Stomach (tissue), 9 donors: ENCODE results near the gene SNX32. TPM values are rescaled to one million over a fixed set of nuclear protein-coding genes. Genes with fewer than 3 reads are reported as not detected.

Experiments
- DNase-seq, 2 donors: peaks; one replicate each; pipeline versions ENCODE4 v3.0.0 to v3.0.0-alpha.2; 2013 to 2019
- H3K27ac ChIP-seq, 5 donors: fragments of 200-600 bp in 4 of 5; sonication (generic) in 4 of 5; one replicate each; pipeline ENCODE4 v1.5.1; 2013 to 2019; ENCODE audit warnings: mild to moderate bottlenecking in 1 of 5, moderate library complexity in 1 of 5
- H3K27me3 ChIP-seq, 3 donors: fragments of 200-600 bp; sonication (generic); one replicate each; pipeline ENCODE4 v1.5.1; 2017 to 2019; ENCODE audit warnings: mixed run types in 1 of 3
- H3K36me3 ChIP-seq, 4 donors: fragments of 200-600 bp; sonication (generic); 1 replicate in 3 of 4; 2 replicates in 1 of 4; pipeline ENCODE4 v1.5.1; 2016 to 2019
- H3K4me1 ChIP-seq, 4 donors: fragments of 200-600 bp; sonication (generic); one replicate each; pipeline ENCODE4 v1.5.1; 2016 to 2019
- H3K4me3 ChIP-seq, 4 donors: fragments of 200-600 bp; sonication (generic) in 3 of 4; one replicate each; pipeline ENCODE4 v1.5.1; 2016 to 2019; ENCODE audit warnings: mild to moderate bottlenecking in 1 of 4
- H3K9me3 ChIP-seq, 4 donors: fragments of 200-600 bp; sonication (generic); one replicate each; pipeline ENCODE4 v1.5.1; 2016 to 2019
- CTCF ChIP-seq, 7 experiments: fragments of 450-650 bp in 4 of 7; fragments of 200-600 bp in 3 of 7; sonication (generic) in 3 of 7; IDR thresholded peaks; one replicate each; pipeline ENCODE4 v1.5.1; 2016 to 2019; ENCODE audit warnings: antibody characterized with exemption in 7 of 7, control low read depth in 2 of 7, mild to moderate bottlenecking in 1 of 7
- EP300 ChIP-seq: sonication (generic); formaldehyde crosslinking; IDR thresholded peaks from one replicate; pipeline ENCODE4 v1.6.1; 2017; ENCODE audit warnings: antibody characterized with exemption
- POLR2A ChIP-seq, 4 donors: fragments of 450-650 bp; IDR thresholded peaks; one replicate each; pipeline ENCODE4 v1.6.1; 2016; ENCODE audit warnings: antibody characterized with exemption in 4 of 4, control low read depth in 2 of 4, mild to moderate bottlenecking in 1 of 4, moderate library complexity in 1 of 4
- POLR2AphosphoS5 ChIP-seq, 3 donors: sonication (generic); formaldehyde crosslinking; IDR thresholded peaks; one replicate each; pipeline ENCODE4 v1.6.1; 2016; ENCODE audit warnings: antibody characterized with exemption in 3 of 3
- WGBS, 5 donors: extraction: QIAGEN DNeasy Blood & Tissue Kit in 3 of 5; methylation state at CpG; one replicate each; pipeline versions ENCODE4 v1.1.5 to v1.1.7; 2013 to 2018; 5-methylcytosine and 5-hydroxymethylcytosine counted together
- intact Hi-C: fragments of 100-400 bp; cut with DNase I; formaldehyde crosslinking; loops from one replicate; pipeline ENCODE4 v1.15.1; 2023; ENCODE audit warnings: low total_unique reads
- polyA plus RNA-seq, 3 donors: library from polyadenylated mRNA; stranded (reverse); fragments of 200-250 nt; gene quantifications; one replicate each; pipeline ENCODE4 v1.2.3, GENCODE V29; 2013
- total RNA-seq, 5 donors: library from RNA; depleted of rRNA; stranded (reverse); fragments of >200 nt; gene quantifications; one replicate each; pipeline versions ENCODE4 v1.1.0 to v1.2.3, GENCODE V29; 2014 to 2016
- donor health status: healthy with polysubstance abuse.
- donor health status: Bipolar disorder and iron deficiency.
- donor health status: healthy.

The SNX32 gene
- total and polyA plus RNA-seq, 8 donors, result 0.25 to 1.4 (median 0.76) TPM; not detected in 2

GRCh38 chr11:65884716-65885092 lies 50.9 kb downstream of the SNX32 start:
- Histone ChIP-seq H3K4me1 (peaks cover 32 to 52% (median 47%) of the 10 kb centered on the region in 4 donors), H3K27me3 (no peaks in the 10 kb centered on the region), H3K36me3 (peaks cover 20 to 54% (median 45%) of the 10 kb centered on the region in 4 donors), H3K4me3 (no peak overlapping the region), H3K9me3 (no peaks in the 10 kb centered on the region), H3K27ac (peak overlapping the region in 4 of 5 donors; percentile 10 to 51 (median 26))
- WGBS, 5 donors, result 18 to 21% (median 19%) methylated on average over 8 to 9 of the region's 9 CpGs; no CpG with 5 or more reads in 1 of the 5 donors
- TF ChIP-seq CTCF (IDR thresholded peaks at IDR 0.05), result peak in 5 of 7 experiments; percentile 96 to 99 (median 97)
- no peak for TF ChIP-seq POLR2A (IDR thresholded peaks at IDR 0.05)
- TF ChIP-seq POLR2AphosphoS5 (IDR thresholded peaks at IDR 0.05), result peak; percentile 28 to 87 (median 44)
- intact Hi-C loops, result loop anchor here (5.0 kb wide), 1 partner anchor 78 kb away; the partner anchor contains the start of gene SART1
- peak; percentile 83 to 91 for DNase-seq

- intact Hi-C loops, result no loop called here
- 89 to 95% (median 93%) methylated on average over 7 of the region's 7 CpGs for WGBS, 5 donors
- Histone ChIP-seq H3K36me3 (peaks cover 20 to 54% (median 45%) of the 10 kb centered on the region in 4 donors), H3K27ac (peak overlapping the region in 2 of 5 donors; percentile 10 to 17), H3K9me3 (no peaks in the 10 kb centered on the region), H3K27me3 (no peaks in the 10 kb centered on the region), H3K4me3 (no peak overlapping the region), H3K4me1 (peaks cover 37 to 58% (median 52%) of the 10 kb centered on the region in 4 donors)
- no peak for TF ChIP-seq POLR2AphosphoS5 (IDR thresholded peaks at IDR 0.05)
- TF ChIP-seq CTCF (IDR thresholded peaks at IDR 0.05), result no peak
- TF ChIP-seq EP300, result no peak
- TF ChIP-seq POLR2A (IDR thresholded peaks at IDR 0.05), result no peak
- no peak for DNase-seq
Observed at GRCh38 chr11:65885231-65885630, 51.5 kb downstream of the SNX32 start.

GRCh38 chr11:65885808-65886536 lies 52.2 kb downstream of the SNX32 start:
- H3K27ac ChIP-seq, result peak overlapping the region in 3 of 5 donors; percentile 27 to 98 (median 94)
- intact Hi-C loops, result no loop called here
- no peak for DNase-seq
- H3K4me3 ChIP-seq, result no peak overlapping the region
- no peaks in the 10 kb centered on the region for H3K27me3 ChIP-seq
- peaks cover 41 to 61% (median 56%) of the 10 kb centered on the region in 4 donors for H3K4me1 ChIP-seq
- 79 to 90% (median 87%) methylated on average over 11 to 12 of the region's 12 CpGs for WGBS, 5 donors
- TF ChIP-seq EP300 (no peak), POLR2AphosphoS5 (IDR thresholded peaks at IDR 0.05) (no peak), CTCF (IDR thresholded peaks at IDR 0.05) (no peak), POLR2A (IDR thresholded peaks at IDR 0.05) (no peak)
- no peaks in the 10 kb centered on the region for H3K9me3 ChIP-seq
- peaks cover 20 to 54% (median 45%) of the 10 kb centered on the region in 4 donors for H3K36me3 ChIP-seq

GRCh38 chr11:65886826-65887722 lies 53.3 kb downstream of the SNX32 start:
- Histone ChIP-seq H3K27me3 (no peaks in the 10 kb centered on the region), H3K4me1 (peaks cover 52 to 72% (median 67%) of the 10 kb centered on the region in 4 donors), H3K9me3 (no peaks in the 10 kb centered on the region), H3K27ac (peak overlapping the region in 4 of 5 donors; percentile 94 to 98 (median 96)), H3K4me3 (peak overlapping the region; percentile 60 to 83 (median 80)), H3K36me3 (peaks cover 20 to 45% (median 42%) of the 10 kb centered on the region in 4 donors)
- TF ChIP-seq POLR2A (IDR thresholded peaks at IDR 0.05), result no peak
- no peak for TF ChIP-seq EP300
- no peak for TF ChIP-seq CTCF (IDR thresholded peaks at IDR 0.05)
- no peak for TF ChIP-seq POLR2AphosphoS5 (IDR thresholded peaks at IDR 0.05)
- no peak for DNase-seq
- 69 to 82% (median 76%) methylated on average over 14 of the region's 14 CpGs for WGBS, 5 donors
- intact Hi-C loops, result no loop called here
